ENCODE data around the gene IGF2BP2. TPM values are rescaled to one million over a fixed set of nuclear protein-coding genes. Genes with fewer than 3 reads are reported as not detected.

Gene IGF2BP2
- total and polyA plus RNA-seq, 9 of the 15 experiments (the other 6 are each of a cell fraction or from before 2014, with no cell fraction given): 3.2 to 59.6 (median 30.5) TPM

GRCh38 chr3:185825006-185825638 lies at the start of gene IGF2BP2 (continued):
- TF ChIP-seq MYC (IDR thresholded peaks at IDR 0.05; ENCODE audit: low read depth, low read length) (peak; percentile 50; the same call in 1 of the 2 replicates), MYC (CRISPR knock-in tag; IDR thresholded peaks at IDR 0.05; ENCODE audit: borderline replicate concordance, low read depth) (no peak), PHF21A (IDR thresholded peaks at IDR 0.05; ENCODE audit: borderline replicate concordance, low read depth) (no peak), ATF4 (CRISPR knock-in tag; IDR thresholded peaks at IDR 0.05) (no peak), CHCHD3 (CRISPR knock-in tag; IDR thresholded peaks at IDR 0.05) (no peak), HMGN3 (IDR thresholded peaks at IDR 0.05; ENCODE audit: borderline replicate concordance, extremely low read depth, insufficient read length, low read depth, low read length) (no peak), ZC3H11A (IDR thresholded peaks at IDR 0.05; ENCODE audit: low read depth, low read length) (no peak), TRIM25 (IDR thresholded peaks at IDR 0.05; ENCODE audit: borderline replicate concordance) (no peak), CTCF (IDR thresholded peaks at IDR 0.05 in 2 of 3, conservative IDR thresholded peaks at IDR 0.05 in 1 of 3; ENCODE audit: insufficient read depth in 2 of 3, low read depth in 1 of 3, low read length in 3 of 3) (peak in 2 of 3 experiments; percentile 16 to 18; a peak in 2 of 6 replicates), PHF20 (IDR thresholded peaks at IDR 0.05; ENCODE audit: partially characterized antibody) (no peak), CEBPG (CRISPR knock-in tag; IDR thresholded peaks at IDR 0.05) (no peak), CEBPG (tag; conservative IDR thresholded peaks at IDR 0.05 in 1 of 2, IDR thresholded peaks at IDR 0.05 in 1 of 2) (no peak), ETV5 (CRISPR knock-in tag; IDR thresholded peaks at IDR 0.05; ENCODE audit: low read depth) (no peak), TRIM24 (IDR thresholded peaks at IDR 0.05) (no peak), E2F3 (CRISPR knock-in tag; IDR thresholded peaks at IDR 0.05) (peak; percentile 23; the same call in 1 of the 2 replicates), KDM5B (IDR thresholded peaks at IDR 0.05; ENCODE audit: insufficient replicate concordance, low read depth, low read length) (peak; percentile 79)
- TF ChIP-seq, protein P1, sequence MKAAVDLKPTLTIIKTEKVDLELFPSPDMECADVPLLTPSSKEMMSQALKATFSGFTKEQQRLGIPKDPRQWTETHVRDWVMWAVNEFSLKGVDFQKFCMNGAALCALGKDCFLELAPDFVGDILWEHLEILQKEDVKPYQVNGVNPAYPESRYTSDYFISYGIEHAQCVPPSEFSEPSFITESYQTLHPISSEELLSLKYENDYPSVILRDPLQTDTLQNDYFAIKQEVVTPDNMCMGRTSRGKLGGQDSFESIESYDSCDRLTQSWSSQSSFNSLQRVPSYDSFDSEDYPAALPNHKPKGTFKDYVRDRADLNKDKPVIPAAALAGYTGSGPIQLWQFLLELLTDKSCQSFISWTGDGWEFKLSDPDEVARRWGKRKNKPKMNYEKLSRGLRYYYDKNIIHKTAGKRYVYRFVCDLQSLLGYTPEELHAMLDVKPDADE (conservative IDR thresholded peaks at IDR 0.05; ENCODE audit: control insufficient read depth, low read depth, low read length): no peak
- TF ChIP-seq, protein P2, sequence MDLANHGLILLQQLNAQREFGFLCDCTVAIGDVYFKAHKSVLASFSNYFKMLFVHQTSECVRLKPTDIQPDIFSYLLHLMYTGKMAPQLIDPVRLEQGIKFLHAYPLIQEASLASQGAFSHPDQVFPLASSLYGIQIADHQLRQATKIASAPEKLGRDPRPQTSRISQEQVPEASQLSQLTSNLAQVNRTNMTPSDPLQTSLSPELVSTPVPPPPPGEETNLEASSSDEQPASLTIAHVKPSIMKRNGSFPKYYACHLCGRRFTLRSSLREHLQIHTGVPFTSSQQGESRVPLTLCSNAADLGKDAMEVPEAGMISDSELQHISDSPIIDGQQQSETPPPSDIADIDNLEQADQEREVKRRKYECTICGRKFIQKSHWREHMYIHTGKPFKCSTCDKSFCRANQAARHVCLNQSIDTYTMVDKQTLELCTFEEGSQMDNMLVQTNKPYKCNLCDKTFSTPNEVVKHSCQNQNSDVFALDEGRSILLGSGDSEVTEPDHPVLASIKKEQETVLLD (IDR thresholded peaks at IDR 0.05): no peak
- TF ChIP-seq, protein P3, sequence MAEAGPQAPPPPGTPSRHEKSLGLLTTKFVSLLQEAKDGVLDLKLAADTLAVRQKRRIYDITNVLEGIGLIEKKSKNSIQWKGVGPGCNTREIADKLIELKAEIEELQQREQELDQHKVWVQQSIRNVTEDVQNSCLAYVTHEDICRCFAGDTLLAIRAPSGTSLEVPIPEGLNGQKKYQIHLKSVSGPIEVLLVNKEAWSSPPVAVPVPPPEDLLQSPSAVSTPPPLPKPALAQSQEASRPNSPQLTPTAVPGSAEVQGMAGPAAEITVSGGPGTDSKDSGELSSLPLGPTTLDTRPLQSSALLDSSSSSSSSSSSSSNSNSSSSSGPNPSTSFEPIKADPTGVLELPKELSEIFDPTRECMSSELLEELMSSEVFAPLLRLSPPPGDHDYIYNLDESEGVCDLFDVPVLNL (CRISPR knock-in tag; IDR thresholded peaks at IDR 0.05; ENCODE audit: low read depth): no peak
